ENCODE data around the gene ADGRB2.

- TF ChIP-seq, protein P1, sequence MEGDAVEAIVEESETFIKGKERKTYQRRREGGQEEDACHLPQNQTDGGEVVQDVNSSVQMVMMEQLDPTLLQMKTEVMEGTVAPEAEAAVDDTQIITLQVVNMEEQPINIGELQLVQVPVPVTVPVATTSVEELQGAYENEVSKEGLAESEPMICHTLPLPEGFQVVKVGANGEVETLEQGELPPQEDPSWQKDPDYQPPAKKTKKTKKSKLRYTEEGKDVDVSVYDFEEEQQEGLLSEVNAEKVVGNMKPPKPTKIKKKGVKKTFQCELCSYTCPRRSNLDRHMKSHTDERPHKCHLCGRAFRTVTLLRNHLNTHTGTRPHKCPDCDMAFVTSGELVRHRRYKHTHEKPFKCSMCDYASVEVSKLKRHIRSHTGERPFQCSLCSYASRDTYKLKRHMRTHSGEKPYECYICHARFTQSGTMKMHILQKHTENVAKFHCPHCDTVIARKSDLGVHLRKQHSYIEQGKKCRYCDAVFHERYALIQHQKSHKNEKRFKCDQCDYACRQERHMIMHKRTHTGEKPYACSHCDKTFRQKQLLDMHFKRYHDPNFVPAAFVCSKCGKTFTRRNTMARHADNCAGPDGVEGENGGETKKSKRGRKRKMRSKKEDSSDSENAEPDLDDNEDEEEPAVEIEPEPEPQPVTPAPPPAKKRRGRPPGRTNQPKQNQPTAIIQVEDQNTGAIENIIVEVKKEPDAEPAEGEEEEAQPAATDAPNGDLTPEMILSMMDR (conservative IDR thresholded peaks at IDR 0.05; ENCODE audit: low read length), result no peak
- no peak for TF ChIP-seq EZH2phosphoT487 (IDR thresholded peaks at IDR 0.05; ENCODE audit: borderline replicate concordance)
Measured at GRCh38 chr1:31687601-31688000, 76.5 kb downstream of the ADGRB2 start.

All from Loucy (cell line).